Measurements from ENCODE around the gene CDC27.
"Not testable (repeated sequence)": the region's sequence is repeated elsewhere in the genome, so short reads cannot be mapped to it uniquely, and the experiment has no call there.

Gene CDC27

DNA sequence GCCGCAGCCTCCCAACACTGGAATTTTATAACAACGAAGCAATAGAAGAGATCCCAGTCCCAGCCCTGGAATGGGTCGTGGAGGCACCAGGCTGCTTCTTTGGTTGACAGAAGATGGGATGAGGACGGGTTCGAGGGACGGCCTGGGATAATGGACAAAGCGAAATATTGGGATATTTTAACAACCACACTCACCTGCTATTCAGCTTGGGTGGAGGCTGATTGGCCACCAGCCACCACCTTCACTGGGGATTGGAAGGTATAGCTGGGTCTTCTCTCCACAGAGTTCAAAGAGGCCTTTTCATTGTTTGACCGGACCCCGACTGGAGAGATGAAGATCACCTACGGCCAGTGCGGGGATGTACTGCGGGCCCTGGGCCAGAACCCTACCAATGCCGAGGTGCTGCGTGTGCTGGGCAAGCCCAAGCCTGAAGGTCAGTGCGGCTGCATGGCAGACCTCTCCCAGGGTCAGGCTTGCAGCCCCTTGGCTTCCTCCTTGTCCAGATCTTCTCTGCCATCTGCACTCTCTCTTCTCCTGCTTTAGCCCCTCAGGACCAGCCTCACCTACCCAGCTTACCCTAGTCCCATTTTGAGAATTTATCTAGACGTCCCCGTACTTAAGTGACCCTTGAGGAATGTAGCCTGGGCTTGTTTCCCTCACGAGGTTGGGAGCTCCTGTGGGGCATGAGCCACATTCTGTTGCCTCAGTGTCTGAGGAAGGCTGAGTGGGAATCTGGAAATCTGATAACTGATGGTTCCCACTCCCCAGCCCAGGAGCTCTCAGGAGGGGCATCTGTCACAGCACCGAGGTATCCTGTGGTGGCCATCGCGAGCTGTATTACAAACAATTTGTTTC, 30.8 kb upstream of the CDC27 start:
- no peak for DNase-seq

DNA sequence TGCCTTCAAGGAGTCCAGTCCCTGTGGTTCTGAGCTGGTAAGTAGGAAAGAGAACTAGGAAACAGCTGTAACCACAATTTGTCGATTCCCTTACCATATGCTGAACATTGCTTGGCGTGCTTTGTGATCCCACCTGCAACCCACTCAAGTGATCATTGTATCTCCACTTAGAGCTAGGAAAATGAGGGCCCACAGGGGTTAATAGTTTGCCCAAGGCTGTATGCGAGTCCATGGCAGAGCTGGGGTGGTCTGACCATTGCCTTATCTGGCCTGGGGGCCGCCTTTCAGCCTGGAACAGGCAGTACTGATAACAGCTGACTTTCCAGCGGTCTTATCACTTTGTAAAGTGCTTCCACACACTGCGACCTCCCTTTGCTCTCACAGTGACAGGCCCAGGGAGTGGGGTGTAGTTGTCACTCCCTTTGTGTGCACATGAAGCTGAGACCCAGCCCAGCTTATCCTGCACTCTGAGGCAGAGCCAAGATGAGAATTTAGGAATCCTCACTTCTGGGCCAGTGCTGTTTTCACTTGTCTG, 29.9 kb upstream of the CDC27 start:
- DNase-seq = no peak

DNA sequence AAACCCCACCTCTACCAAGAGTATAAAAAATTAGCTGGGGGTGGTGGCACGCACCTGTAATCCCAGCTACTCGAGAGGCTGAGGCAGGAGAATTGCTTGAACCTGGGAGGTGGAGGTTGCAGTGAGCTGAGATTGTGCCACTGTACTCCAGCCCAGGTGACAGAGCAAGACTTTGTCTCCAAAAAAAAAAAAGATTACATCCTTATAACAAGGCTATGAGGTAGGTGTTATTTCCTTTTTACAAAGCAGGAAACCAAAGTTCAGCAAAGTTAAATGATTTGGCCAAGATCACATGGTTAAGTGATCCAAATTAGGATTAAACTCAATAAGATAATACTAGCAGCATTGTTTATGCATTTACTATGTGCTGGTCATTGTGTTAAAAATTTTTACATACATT, 28.2 kb upstream of the CDC27 start:
- not testable (repeated sequence) for DNase-seq

DNA sequence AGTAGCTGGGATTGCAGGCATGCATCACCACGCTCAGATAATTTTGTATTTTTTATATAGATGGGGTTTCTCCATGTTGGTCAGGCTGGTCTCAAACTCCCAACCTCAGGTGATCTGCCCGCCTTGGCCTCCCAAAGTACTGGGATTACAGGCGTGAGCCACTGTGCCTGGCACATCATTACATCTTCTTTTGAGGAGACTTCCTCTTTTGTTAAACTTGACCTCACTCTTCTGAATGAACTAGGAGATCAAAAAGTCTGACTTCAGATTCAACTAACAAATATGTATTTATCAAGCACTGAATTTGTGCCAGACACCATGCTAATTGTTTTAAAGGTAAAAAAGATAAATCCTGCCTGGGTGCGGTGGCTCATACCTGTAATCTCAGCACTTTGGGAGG, 27.7 kb upstream of the CDC27 start:
- not testable (repeated sequence) for DNase-seq

DNA sequence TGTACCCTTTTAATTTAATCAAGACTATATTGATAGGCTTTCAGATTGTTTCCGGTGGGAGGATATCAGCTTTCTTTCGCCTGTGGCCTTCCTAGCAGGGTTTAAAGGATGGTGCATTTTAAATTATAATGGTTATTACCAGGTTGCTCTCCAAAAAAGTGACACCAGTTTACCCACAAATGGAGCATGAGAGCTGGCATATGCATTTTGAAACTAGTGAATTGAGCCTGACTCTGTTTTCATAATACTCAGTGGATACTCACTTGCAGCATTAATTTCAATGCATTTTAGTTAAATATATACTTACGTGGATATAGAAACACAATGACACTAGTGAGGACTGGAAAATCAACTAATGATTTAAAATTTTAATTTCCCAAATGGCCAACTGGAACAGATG, 25.8 kb upstream of the CDC27 start:
- DNase-seq = no peak

DNA sequence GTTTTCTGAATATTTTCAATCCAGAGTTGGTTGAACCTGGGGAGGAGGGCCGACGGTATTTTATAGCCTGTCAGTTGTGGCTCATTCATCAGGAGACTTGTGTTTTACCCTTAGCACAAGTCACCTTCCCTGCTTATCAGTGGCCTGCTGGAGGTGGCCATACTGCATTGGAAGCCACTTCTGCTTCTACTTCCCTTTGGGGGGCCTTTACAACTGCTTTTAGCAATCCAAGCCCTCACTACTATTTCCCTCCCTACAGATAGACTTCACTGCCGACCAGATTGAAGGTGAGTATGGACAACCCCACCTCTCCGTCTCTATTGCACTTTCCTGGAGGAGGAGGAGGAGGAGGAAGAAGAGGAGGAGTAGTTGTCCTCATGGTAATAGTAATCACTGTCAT, 24.4 kb upstream of the CDC27 start:
- DNase-seq = no peak

DNA sequence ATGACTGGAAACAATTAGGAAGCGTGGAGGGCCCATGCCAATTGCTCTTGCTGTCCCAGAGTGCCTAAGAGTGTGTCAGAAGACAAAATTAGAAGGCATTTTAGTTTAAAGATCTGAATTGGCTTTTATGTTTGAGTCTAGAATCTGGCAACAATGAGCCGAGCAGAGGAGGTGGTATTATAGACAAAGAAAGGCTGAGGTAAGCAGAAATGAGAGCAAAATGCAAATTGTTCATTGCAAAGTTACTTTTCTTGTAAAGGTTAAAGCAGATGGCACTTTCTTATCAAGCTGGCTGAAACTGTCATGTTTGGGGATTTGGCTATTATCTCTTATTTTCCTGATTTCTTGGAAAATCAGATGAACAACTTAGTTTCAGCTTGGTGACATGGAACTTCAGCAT, 23.4 kb upstream of the CDC27 start:
- no peak for DNase-seq

DNA sequence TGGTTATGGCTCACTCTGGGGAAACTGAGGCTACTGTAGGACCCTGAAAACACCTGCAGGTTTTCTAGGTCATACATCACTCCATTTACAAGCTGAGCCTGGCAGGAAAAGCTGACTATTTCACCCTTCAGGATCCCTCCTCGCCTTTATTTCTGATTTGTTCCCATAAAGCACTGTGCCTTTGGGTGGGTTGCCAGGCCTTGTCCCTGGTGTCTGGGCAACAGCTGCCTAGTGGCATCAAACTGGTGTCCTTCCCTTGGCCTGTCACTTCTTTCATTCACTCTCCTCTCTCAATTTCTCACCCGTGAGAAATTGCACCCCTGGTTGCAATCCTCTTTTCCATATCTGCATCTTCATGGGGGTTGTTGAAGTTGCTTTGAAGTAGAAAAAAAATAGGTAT, 21.7 kb upstream of the CDC27 start:
- DNase-seq = no peak

DNA sequence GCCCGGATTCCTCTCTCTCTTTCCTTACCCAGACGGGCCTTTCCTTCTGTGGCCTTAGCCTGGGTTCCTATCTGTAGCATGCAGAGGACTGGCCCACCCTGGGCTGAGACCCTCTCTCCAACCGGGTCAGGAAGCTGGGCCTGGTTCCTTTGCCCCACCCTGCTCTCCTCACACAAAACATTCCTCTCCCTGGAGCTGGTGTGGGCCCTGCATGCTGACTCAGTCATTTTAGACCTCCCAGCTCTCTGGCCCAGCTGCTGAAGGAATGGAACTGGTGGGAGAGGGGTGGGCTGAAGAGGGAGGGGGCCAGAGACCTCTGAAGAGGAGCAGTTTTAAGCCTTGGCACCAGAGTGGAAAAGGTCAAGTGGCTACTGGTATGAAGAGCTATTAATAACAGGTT, 21.0 kb upstream of the CDC27 start:
- DNase-seq = no peak

DNA sequence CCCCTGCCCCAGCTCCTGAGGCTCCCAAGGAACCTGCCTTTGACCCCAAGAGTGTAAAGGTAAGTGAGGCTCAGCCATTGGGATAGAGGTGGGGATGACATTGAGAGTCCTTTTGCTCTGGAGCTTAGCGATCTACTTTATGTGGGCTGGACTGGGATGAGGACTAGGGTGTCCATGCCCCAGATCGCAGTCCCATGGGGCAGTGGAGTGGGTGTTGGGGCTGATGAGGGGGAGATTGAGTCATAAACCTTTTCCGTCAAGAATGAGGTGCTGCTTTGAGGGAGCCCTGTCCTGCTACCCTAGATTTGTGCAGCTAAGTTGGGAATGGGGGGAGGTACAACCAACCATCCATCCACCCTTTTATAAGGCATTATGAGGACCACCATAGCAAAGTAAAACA, 20.4 kb upstream of the CDC27 start:
- DNase-seq = no peak

DNA sequence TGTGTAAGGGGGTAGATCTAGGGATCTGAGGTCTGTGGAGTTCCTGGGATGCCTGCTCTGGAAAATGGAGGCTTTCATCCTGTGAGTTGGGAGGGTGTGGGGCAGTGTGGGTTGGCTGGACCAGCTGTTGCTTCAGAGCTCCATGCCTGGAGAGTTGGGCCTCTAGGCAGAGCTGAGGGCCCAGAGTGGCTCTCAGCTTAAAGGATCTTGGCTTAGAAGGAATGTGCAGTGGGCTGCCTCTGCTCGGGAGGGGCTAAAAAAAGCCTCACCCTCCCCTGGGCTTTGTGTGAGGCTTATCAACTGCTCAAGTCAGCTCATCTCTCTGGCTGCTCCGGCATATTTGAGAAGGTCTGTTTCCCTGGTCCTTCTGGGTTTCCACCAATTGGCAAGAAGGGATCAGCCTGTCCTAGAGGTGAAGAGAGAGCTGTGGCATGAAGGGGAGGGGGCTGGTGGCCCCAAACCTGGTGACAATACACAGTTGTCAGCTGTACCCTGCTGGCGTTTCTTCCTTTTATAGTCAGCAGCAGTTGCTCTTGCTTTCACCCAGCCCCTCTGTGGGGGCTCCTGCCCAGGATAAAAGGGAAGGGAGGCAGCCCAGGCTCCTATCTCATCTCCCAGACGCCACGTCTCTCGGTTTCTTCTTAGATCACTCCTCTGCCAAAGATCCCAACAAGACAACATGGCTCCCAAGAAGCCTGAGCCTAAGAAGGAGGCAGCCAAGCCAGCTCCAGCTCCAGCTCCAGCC, 19.8 kb upstream of the CDC27 start, which contains the start of gene MYL4:
TSS of gene MYL4 (plus strand) at position 605 of the 745 bp plus-strand sequence. CDS start at position 680, 75 bp downstream.
- no peak for DNase-seq

DNA sequence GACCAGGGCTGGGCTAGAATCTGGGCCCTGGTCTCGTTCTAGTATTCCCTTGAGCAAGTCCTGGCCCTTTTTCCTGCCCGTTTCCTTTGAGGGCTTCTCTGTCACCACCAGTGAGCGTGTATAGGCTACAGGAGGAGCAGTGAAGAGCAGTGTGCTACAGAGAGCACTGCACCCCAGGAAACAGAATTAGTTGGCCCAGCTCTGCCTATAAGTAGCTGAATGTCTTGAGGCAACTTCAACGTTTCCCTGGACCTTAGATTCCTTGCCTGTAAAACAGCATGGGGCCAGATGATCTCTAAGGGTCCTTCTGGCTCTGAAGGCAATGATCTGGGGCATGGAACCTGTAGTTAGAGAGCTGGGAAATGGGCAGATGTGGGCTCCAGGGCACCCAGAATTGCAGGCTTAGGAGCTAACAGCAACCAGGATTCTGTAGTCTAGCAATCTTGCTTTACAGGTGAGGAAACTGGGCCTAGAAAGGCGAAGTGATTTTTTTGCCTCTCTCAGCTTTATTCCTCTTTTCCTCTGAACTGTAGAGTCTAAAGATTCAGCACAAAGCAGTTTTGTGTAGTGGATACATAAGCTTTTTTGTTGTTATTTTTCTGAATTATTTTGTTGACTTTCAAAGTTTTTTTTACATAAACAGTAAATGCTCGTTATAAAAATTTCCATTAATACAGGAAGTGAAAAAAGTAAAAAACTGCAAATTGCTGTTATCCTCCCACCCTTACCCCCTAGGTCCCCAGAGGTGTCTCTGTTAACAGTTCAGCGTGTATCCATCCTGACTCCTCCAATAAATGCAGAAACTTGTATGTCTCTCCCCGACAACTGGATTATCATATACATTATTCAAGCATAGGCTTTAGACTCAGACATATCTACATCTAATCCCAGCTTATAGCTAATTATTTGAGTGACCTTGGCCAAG, 18.3 kb upstream of the CDC27 start:
- DNase-seq = no peak

DNA sequence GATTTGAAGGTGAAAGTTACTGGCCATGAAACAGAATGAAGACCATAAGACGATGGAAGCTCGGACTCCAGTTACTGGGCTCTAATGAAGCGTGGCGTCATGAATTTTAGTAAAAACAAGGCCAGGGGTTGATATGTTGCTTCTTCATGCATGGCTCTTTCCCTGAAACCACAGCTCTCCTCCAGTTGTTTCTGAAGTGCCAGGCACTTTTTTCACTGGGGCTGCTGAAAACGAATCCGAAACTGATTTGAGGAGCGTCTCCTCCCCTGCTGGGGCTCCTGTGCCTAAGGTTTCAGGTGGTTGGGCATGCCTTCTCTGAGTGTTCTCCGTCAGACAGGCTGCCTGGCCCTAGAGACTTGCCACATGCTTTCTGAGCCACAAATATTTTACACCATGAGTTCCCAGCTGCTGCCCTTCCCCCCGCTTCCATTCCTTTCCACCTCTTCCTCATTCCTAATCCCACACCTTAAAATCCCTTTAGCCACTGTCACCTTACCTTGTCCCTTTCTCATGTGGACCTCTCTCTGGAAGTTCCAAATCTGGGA, 16.4 kb upstream of the CDC27 start:
- DNase-seq = peak; percentile 46

DNA sequence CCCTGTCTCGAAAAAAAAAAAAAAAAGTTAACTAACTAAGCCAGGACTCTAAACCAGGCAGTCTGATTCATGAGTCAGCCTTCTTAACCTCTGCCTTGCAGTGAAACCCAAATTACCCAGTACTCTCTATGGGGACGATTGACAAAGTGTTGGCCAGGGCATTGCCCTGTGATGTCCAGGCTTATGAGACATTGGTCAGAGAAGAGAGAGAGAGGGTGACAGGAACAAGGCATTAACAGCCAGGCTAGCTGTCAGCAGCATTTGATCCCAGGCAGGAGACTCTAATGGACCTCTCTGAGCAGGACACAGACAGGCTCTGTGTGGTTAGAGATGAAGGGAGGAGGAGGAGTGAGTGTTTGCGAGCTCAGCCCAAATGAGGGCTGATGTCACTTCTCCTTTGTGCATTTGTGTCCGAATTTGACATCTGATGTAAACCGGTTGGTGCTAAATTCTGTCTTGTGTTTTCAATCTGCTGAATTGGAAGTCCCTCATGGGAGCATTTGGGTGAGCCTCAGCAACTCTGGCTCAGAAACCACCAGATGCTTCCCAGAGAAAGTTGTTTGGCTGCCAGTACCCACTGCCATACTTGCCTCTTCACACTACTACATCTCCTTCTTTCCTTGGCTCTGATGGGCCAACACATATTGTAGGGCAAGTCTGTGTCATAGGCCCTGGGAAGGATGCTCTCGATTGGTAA, 15.8 kb upstream of the CDC27 start:
- no peak for DNase-seq

DNA sequence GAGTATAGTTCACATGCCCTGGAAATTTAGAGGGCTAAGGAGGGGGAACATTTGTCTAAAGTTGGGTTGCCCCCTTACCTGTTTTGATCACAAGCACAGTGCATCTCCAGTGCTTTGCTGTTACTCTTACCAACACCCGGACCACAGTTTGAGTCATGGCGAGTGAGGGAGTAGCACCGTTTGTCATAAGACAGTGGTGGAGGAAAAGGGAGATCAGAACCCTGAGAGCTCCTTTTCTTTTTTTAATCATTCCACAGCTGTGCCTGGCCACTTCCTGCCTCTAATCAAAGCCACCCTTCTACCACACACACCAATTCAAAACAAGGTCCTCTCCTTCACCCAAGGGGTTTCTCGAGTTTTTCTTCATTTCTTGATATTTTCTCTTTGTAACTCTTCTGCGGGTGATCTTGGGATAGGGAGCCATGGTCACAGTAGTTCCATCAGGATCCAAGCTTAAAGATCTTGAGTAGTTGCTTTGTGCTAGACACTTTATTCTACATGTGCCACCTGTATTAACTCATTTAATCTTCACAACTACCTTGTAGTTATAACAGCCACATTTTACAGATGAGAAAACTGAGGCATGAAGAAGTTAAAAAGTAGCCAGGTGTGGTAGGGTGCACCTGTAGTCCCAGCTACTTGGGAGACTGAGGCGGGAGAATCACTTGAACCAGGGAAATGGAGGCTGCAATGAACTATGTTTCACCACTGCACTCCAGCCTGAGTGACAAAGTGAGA, 15.1 kb upstream of the CDC27 start:
- no peak for DNase-seq

DNA sequence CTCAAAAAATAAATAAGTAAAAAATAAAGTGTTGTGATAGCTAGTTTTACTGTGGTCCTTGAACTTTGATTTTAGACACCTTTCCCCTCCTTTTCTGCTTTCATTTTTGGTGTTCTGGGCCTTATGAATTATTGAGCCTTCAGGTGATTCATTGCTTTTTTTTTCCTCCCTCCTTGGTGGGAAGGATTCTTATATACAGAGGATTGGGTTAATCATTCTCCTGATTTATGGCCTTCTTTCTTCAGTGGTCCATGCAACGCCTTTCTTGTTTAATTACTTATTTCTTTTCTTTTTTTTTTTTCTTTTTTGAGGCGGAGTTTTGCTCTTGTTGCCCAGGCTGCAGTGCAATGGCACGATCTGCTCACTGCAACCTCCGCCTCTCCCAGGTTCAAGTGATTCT, 12.1 kb upstream of the CDC27 start:
- DNase-seq = no peak

DNA sequence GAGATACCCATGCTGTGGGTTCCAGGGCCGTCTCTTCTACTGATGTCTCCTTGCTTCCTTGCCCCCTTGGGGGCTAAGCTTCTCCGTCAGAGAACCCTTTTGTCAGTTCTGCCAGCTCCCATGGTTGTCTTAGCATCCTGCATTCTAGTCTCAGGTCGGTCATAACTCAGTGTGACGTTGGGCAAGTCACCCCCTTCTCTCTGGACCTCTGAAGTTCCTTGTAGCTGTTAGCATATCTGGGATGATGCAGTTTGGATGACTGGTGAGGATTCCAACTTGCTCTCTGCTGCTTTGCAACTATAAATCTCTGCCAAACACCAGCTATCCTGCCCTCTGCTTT, 11.2 kb upstream of the CDC27 start:
- DNase-seq = no peak

DNA sequence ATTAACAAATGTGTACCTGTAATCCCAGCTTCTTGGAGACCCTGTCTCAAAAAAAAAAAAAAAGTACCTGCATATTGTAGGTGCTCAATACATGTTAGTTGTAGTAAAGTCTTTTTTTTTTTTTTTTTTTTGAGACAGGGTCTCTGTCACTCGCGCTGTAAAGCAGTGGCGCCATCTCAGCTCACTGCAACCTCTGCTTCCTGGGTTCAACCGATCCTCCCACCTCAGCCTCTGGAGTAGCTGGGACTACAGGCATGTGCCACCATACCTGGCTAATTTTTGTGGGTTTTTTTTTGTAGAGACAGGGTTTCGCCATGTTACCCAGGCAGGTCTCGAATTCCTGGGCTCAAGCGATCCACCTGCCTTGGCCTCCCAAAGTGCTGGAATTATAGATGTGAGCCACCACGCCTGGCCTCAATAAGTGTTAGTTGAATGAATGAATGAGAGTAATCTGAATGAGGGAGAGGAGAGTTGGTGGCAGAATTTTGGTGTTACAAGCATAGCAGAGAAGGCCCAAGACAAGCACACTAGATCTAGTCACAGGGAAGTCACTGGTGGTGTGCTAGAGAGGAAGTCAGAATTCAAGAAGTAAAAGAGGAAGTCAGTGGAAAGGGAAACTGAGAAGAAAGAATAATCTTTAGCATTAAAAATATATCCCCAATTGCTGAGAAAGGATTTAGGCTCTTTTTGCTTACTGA, 10.7 kb upstream of the CDC27 start:
- DNase-seq = no peak

DNA sequence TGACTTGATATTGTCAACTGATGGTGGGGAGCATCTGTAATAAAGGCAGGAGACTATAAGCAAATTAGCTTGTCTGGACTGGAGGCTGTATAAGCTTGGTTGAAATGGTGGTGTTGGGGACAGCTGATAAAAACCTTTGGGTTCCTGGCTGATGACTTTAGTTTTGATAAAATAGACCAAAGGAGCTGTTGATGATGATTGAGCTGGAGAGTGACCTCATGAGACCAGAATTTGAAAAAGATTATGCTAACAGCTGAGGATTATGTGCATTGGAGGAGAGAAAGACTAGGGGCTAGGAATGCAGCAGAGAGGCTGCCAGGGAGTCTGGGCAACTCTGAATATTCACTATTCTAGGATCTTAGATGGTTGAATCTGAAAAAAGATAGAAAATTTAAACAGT, 8.7 kb upstream of the CDC27 start:
- no peak for DNase-seq

DNA sequence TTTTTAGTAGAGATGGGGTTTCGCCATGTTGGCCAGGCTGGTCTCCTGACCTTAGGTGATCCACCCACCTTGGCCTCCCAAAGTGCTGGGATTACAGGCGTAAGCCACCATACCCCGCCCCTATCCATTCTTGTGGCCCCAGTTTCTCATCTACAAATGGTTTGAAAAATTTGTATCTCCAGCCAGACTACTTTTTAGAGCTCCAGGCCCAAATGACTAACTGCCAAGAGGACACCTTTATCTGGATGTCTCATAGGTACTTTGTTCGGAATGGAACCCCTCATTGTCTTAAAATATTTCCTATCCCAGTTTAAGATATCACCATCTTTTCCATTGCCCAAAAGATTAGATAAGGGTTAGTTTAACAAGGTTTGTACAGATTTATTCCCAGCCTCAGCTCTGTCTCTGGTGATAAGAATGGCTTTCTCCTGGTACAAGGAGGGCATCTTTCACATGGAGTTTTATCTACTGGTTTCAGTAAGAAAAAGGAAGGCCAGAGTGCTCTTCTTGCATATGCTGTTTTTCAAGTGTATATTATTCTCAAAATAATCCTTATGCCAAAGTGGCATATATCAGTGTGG, 4.9 kb upstream of the CDC27 start:
- DNase-seq = no peak

All from activated CD4-positive, CD25-positive, alpha-beta regulatory T cell treated with anti-CD3 and anti-CD28 coated beads, Interleukin-2, amount 50 U/mL, for 72 hours (primary cell).